Activated T-cell treated with anti-CD3 and anti-CD28 coated beads, Interleukin-2, amount 50 U/mL, for 1 hour (primary cell): ENCODE results near the gene NELFCD.
"Not testable (repeated sequence)": the region's sequence is repeated elsewhere in the genome, so short reads cannot be mapped to it uniquely, and the experiment has no call there.

ENCODE experiments used
- DNase-seq: peaks from one replicate; pipeline ENCODE4 v3.0.0-alpha.2; 2020

NELFCD gene

GRCh38 chr20:58975353-58975752 lies 5.7 kb upstream of the NELFCD start:
- no peak for DNase-seq

GRCh38 chr20:58976061-58976730 lies 4.9 kb upstream of the NELFCD start:
- no peak for DNase-seq

GRCh38 chr20:58978351-58979190 lies 2.5 kb upstream of the NELFCD start:
- no peak for DNase-seq

DNA sequence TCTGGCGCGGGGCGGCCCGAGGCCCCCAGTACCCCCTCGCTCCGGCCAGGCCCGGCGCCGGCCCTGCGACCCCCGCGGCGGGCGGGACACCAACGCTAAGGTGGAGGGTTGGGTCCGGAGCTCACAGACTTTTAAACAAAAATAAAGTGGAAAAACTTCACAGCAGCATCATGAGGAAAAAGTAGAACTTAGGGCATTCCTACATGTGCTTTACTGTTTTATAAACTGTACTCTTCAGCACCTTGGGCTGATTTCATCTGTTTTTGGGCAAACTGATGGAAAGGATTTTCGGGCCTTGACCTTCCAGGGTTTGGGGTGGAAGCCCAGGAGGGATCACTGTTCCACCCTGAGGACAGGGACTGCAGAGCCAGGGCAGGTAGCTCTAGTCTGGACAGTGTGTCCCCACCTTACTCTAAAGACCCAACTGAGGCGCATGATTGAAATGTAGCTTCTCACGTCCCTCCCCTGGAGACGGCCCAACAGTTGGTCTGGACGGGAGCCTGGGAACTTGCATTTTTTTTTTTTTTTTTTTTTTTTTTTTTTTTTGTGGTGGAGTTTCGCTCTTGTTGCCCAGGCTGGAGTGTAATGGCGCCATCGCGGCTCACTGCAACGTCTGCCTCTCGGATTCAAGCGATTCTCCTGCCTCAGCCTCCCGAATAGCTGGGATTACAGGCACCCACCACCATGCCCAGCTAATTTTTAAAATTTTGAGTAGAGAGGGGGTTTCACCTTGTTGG lies 740 bp downstream of the NELFCD start:
- peak; percentile 34 for DNase-seq

GRCh38 chr20:58982406-58983114 lies 1.5 kb downstream of the NELFCD start:
- no peak for DNase-seq

DNA sequence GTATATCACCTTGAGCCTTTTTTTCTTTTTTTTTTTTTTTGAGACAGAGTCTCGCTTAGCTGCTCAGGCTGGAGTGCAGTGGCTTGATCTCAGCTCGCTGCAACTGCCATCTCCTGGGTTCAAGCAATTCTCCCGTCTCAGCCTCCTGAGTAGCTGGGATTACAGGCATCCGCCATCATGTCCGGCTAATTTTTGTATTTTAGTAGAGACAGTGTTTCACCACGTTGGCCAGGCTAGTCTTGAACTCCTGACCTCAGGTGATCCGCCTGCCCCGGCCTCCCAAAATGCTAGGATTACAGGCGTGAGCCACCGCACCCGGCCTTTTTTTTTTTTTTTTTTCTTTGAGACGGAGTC lies 2.0 kb downstream of the NELFCD start:
- not testable (repeated sequence) for DNase-seq

DNA sequence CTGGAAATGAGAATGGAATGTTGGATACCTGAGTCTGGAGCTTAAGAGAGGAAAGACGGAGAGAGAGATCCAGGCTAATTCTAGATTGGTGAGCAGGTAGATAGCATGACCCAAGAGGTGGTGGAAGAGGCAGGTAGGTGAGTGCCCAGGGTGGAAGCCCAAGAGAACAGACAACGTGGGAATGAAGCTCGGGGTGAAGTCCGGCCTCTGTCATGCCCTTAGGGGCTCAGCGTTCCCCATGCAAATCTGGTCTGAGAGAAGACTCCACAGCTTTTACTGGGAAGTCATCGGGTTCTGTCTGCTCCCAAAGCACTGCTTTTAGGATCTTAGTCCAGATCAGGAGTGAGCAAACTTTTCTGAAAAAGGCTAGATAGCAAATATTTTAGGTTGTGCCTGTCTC lies 3.6 kb downstream of the NELFCD start:
- DNase-seq = no peak

GRCh38 chr20:58985656-58986055 lies 4.6 kb downstream of the NELFCD start:
- DNase-seq = no peak

GRCh38 chr20:58986286-58986967 lies 5.4 kb downstream of the NELFCD start:
- no peak for DNase-seq

DNA sequence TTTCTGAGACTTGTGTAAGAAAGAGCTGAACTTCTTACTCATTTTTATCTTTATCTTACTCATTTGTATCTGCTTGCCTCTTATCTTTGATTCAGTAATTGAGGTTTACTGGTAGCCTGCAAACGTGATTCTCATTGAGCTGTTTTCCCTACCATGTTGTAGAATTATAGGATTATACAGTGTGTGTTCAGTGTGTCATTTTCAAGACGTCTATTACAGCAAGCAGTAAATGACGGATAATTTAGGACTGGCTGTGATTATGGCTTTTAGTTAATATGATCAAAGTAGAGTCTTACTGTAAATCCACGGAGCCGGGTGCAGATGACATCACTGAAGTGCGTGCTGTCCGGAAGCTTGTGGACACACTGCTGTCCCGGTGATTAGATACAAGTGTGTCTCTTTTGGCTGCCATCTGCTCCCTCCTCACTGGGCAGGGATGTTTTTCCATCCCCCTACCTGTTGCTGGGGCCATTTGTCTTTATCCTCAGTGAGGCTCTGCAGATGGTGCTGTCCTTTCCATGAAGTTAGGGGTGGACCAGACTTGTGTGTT lies 6.0 kb downstream of the NELFCD start:
- no peak for DNase-seq

DNA sequence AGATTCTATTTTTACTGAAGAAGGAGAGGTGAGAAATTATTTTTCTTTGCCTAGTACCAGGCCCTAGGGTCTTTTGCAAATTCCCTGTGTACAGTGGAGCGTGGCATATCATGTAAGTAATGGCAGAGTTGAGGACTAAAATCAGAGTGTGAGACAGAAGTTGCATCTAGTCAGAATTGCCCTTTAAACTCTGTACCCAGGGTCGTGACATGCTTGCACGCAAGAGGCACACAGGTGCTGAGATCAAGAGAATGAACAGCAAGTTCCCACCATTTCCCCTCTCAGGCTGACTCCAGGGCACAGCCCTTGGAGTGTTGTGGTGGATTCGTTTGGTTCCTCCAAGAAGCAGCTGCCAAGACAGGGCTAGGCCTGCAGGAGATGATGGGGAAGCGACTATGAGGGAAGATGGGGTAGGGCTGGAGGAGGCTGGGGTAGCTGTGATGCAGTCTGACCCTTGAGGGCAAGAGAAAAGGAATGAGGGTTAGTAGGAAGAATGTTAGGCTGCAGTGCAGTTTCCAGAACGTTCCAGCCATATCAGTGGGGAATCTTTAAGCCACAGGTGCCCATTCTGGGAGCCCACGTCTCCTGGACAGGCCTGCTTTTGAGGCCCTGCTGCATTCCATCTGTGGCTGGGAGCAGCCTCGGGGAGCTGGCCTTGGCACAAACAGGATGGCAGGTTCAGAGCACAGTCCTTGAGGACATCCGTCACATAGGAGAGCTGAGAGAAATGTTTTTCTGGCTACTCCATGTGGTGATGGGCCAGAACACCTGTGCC lies 6.9 kb downstream of the NELFCD start:
- no peak for DNase-seq

GRCh38 chr20:58988565-58988882 lies 7.5 kb downstream of the NELFCD start:
- DNase-seq = no peak

DNA sequence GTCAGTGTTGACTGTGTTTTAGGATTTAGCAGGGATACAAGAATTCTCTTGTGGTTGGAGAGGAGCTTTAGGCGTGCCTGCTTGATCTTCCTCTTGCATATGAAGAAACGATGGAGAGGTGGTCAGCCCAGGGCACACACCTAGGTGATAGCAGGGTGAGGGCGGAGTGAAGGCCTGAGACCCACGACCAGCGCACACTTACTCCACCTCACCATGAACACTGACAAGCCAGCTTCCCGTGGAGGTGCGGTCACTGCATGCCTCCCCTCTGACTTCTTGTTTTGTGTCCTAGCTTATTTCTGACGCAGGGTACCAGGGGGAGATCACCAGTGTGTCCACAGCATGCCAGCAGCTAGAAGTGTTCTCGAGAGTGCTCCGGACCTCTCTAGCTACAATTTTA lies 8.1 kb downstream of the NELFCD start:
- DNase-seq = no peak

DNA sequence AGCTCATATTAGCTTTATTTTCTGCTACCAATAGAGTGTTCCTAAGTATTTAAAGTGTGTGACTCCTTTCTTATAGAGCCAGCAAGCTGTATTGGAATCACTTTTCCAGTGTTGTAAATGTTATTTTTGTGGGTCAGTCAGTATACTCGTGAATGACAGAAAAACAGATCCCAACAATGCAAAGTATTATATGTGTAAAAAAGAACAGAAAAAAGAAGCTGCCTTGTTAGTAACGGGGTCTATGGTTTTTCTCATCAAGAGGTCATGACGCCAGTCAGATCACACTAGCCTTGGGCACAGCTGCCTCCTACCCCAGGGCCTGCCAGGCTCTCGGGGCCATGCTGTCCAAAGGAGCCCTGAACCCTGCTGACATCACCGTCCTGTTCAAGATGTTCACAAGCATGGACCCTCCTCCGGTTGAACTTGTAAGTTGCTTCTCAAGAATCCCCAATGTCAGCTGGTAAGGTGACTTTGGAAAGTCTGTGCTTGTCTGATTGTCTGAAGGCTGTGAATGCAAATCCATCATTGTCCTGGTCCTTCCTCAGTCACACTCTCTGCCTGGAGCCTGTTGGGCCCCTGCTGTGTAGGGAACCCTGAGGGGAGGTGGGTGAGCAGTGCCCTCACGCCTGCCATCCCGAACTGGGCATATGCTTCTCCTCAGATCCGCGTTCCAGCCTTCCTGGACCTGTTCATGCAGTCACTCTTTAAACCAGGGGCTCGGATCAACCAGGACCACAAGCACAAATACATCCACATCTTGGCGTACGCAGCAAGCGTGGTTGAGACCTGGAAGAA lies 9.8 kb downstream of the NELFCD start:
- DNase-seq = no peak

- no peak for DNase-seq
Observed at GRCh38 chr20:58991715-58992114, 10.7 kb downstream of the NELFCD start.

- no peak for DNase-seq
Observed at GRCh38 chr20:58992911-58993310, 11.9 kb downstream of the NELFCD start.

- no peak for DNase-seq
Observed at GRCh38 chr20:58993332-58994248, 12.5 kb downstream of the NELFCD start.

GRCh38 chr20:58994390-58995159 lies 13.5 kb downstream of the NELFCD start:
- no peak for DNase-seq
